Endothelial cell of umbilical vein (primary cell): Measurements from ENCODE around the gene AMBP. TPM values are rescaled to one million over a fixed set of nuclear protein-coding genes. Genes with fewer than 3 reads are reported as not detected.

ENCODE experiments used
- BruUV-seq: library from RNA; stranded (reverse); fragments of 400-500 nt; replicated peaks from 2 replicates; lab custom pipeline; 2021; lab: Mats Ljungman, UMichigan
- CTCF ChIA-PET: fragments of 300-600, 350-600 bp; sonication (Branson Sonifier 250); formaldehyde crosslinking; loops from one replicate; lab custom pipeline; 2021; ENCODE audit warnings: antibody characterized with exemption, inconsistent platforms; lab: Charles Lee
- POLR2A ChIA-PET: fragments of 300-600, 350-600 bp; sonication (Branson Sonifier 250); formaldehyde crosslinking; loops from one replicate; lab custom pipeline; 2021; ENCODE audit warnings: antibody characterized with exemption, inconsistent platforms; lab: Charles Lee
- DNase-seq: peaks from one replicate; pipeline ENCODE4 v3.0.0-alpha.2; 2011; ENCODE audit warnings: low read depth, low spot score
- FAIRE-seq: peaks from 2 replicates; lab custom pipeline; 2011; peaks lifted over from hg19 to GRCh38; lab: Jason Lieb, UNC
- H2AFZ ChIP-seq: 2 replicates; pipeline ENCODE4 v1.6.0; 2012; ENCODE audit warnings: low read depth, low read length, control low read depth, inconsistent platforms
- H3K27ac ChIP-seq: 2 replicates; pipeline ENCODE4 v1.5.1; 2011; ENCODE audit warnings: low read depth, mild to moderate bottlenecking, control low read depth, low read length, moderate library complexity; ENCODE audit not compliant: insufficient read depth
- H3K27me3 ChIP-seq, 2 experiments: 2 replicates each; pipeline versions ENCODE4 v1.6.0 to v1.6.1; 2011; ENCODE audit warnings: low read length in 2 of 2, mixed read lengths in 1 of 2; ENCODE audit not compliant: control insufficient read depth in 2 of 2, insufficient read depth in 2 of 2
- H3K36me3 ChIP-seq, 2 experiments: 2 replicates in 1 of 2; 3 replicates in 1 of 2; pipeline ENCODE4 v1.5.1; 2011; ENCODE audit warnings: low read length in 2 of 2, mild to moderate bottlenecking in 1 of 2, moderate library complexity in 1 of 2; ENCODE audit not compliant: control insufficient read depth in 2 of 2, insufficient read depth in 2 of 2; ENCODE audit errors: extremely low read depth in 1 of 2
- H3K4me1 ChIP-seq: 3 replicates; pipeline ENCODE4 v1.5.1; 2011; ENCODE audit warnings: mild to moderate bottlenecking, low read length; ENCODE audit not compliant: control insufficient read depth, insufficient read depth; ENCODE audit errors: extremely low read depth
- H3K4me2 ChIP-seq: 2 replicates; pipeline ENCODE4 v1.6.1; 2011; ENCODE audit warnings: low read length, control low read depth, mixed read lengths; ENCODE audit not compliant: insufficient read depth
- H3K4me3 ChIP-seq, 3 experiments: fragments of 200-600 bp in 1 of 3; sonication (generic), shearing (Covaris generic) in 1 of 3; replicated peaks in 1 of 3; 2 replicates each; pipeline ENCODE4 v1.5.1; 2011 to 2016; ENCODE audit warnings: control low read depth in 3 of 3, low read length in 3 of 3, mild to moderate bottlenecking in 2 of 3, inconsistent platforms in 1 of 3, low read depth in 1 of 3, moderate library complexity in 1 of 3; ENCODE audit not compliant: insufficient read depth in 1 of 3
- H3K79me2 ChIP-seq: 2 replicates; pipeline ENCODE4 v1.6.0; 2012; ENCODE audit warnings: low read length, inconsistent platforms; ENCODE audit not compliant: control insufficient read depth, insufficient read depth
- H3K9ac ChIP-seq: replicated peaks from 2 replicates; pipeline ENCODE3; 2011; ENCODE audit warnings: low read length, control low read depth; ENCODE audit not compliant: insufficient read depth; ENCODE audit errors: extremely low read depth
- H3K9me1 ChIP-seq: replicated peaks from 3 replicates; pipeline ENCODE4 v1.6.0; 2011; ENCODE audit warnings: mild to moderate bottlenecking, low read length; ENCODE audit not compliant: control insufficient read depth, insufficient read depth; ENCODE audit errors: extremely low read depth
- H3K9me3 ChIP-seq: replicated peaks from 2 replicates; pipeline ENCODE4 v1.5.1; 2012; ENCODE audit warnings: low read length, inconsistent platforms; ENCODE audit not compliant: control insufficient read depth, insufficient read depth
- H4K20me1 ChIP-seq: replicated peaks from 2 replicates; pipeline ENCODE3; 2011; ENCODE audit warnings: mild to moderate bottlenecking, low read length; ENCODE audit not compliant: control insufficient read depth, insufficient read depth; ENCODE audit errors: extremely low read depth
- CTCF ChIP-seq, 2 donors: IDR thresholded peaks; 1 replicate in 1 of 2; 2 replicates in 1 of 2; pipeline ENCODE4 v1.5.1; 2011; ENCODE audit warnings: low read length in 2 of 2, mild to moderate bottlenecking in 2 of 2, moderate library complexity in 2 of 2, control low read depth in 1 of 2, inconsistent platforms in 1 of 2, low read depth in 1 of 2; ENCODE audit not compliant: insufficient read depth in 1 of 2; ENCODE audit errors: extremely low read depth in 1 of 2
- EZH2 ChIP-seq: IDR thresholded peaks from 2 replicates; pipeline ENCODE4 v1.6.1; 2012; ENCODE audit warnings: borderline replicate concordance, low read depth, mild to moderate bottlenecking, moderate library complexity, low read length, inconsistent platforms; ENCODE audit not compliant: severe bottlenecking
- FOS ChIP-seq: IDR thresholded peaks from 2 replicates; pipeline ENCODE4 v1.6.1; 2011; ENCODE audit warnings: mild to moderate bottlenecking, low read length, moderate library complexity, borderline replicate concordance; ENCODE audit not compliant: insufficient read depth
- GATA2 ChIP-seq: IDR thresholded peaks from 2 replicates; pipeline ENCODE4 v1.7.0; 2011; ENCODE audit warnings: low read depth, mild to moderate bottlenecking, moderate library complexity, mixed read lengths, low read length; ENCODE audit not compliant: insufficient read length, insufficient read depth
- JUN ChIP-seq: IDR thresholded peaks from 2 replicates; pipeline ENCODE4 v1.6.1; 2011; ENCODE audit warnings: borderline replicate concordance, low read depth; ENCODE audit not compliant: insufficient read length, insufficient read depth
- MAX ChIP-seq: IDR thresholded peaks from 2 replicates; pipeline ENCODE4 v1.6.1; 2011; ENCODE audit not compliant: insufficient read depth, insufficient read length
- MYC ChIP-seq: IDR thresholded peaks from one replicate; pipeline ENCODE4 v1.6.1; 2011; ENCODE audit warnings: mild to moderate bottlenecking, low read depth, low read length
- POLR2A ChIP-seq: IDR thresholded peaks from 2 replicates; pipeline ENCODE4 v1.6.1; 2012; ENCODE audit warnings: low read depth, mild to moderate bottlenecking, control low read depth, low read length
- POLR2AphosphoS5 ChIP-seq: IDR thresholded peaks from 2 replicates; pipeline ENCODE4 v1.6.1; 2012; ENCODE audit warnings: low read depth, mild to moderate bottlenecking, control low read depth, low read length, moderate library complexity; ENCODE audit not compliant: insufficient read depth
- dilution Hi-C: fragments of 300-500 bp; cut with MboI; formaldehyde crosslinking; loops from one replicate; pipeline ENCODE4 v1.15.0; 2019; ENCODE audit warnings: low sequenced_read_pairs; ENCODE audit not compliant: extremely low pct_ligation_motif_present
- intact Hi-C: fragments of 100-400 bp; cut with micrococcal nuclease; formaldehyde crosslinking; loops from one replicate; pipeline ENCODE4 v1.10.0; 2022
- polyA plus RNA-seq, 4 experiments: library from polyadenylated mRNA; depleted of rRNA in 3 of 4; stranded (reverse) in 3 of 4; unstranded in 1 of 4; fragments of >200 nt; gene quantifications; 2 replicates each; pipeline versions ENCODE4 v1.2.1 to v1.2.3, GENCODE V29; 2011 to 2012; ENCODE audit warnings: missing spikeins in 1 of 4
- total RNA-seq: library from RNA; stranded (reverse); gene quantifications from 2 replicates; pipeline ENCODE4 v1.2.3, GENCODE V29; 2021

The AMBP gene
- total and polyA plus RNA-seq, 2 donors (not counting 3 experiments of a cell fraction or from before 2014, with no cell fraction given) = not detected

- no peak overlapping the region for H3K9ac ChIP-seq
- H3K9me3 ChIP-seq = no peaks in the 10 kb centered on the region
- dilution Hi-C loops (no loop called here), intact Hi-C loops (no loop called here)
- H3K27ac ChIP-seq = no peak overlapping the region
- no TSS peak for BruUV-seq
- H2AFZ ChIP-seq = no peak overlapping the region
- ChIA-PET POLR2A (interaction anchor here (0.5 kb wide), 1 partner anchor 747 kb away, joined by 3 read pairs; no protein-coding TSS in a partner anchor), CTCF (interaction anchor here (1.0 to 1.2 kb wide), 3 partner anchors 14 to 169 kb away, joined by 3 to 10 read pairs (median 3); no protein-coding TSS in a partner anchor)
- H3K4me3 ChIP-seq = no peak overlapping the region
- FAIRE-seq = no peak
- no peak for DNase-seq
- no peak overlapping the region for H3K4me2 ChIP-seq
- H3K4me1 ChIP-seq = no peaks in the 10 kb centered on the region
- TF ChIP-seq MYC = no peak
- TF ChIP-seq EZH2 = no peak
- TF ChIP-seq POLR2A = no peak
- TF ChIP-seq MAX = no peak
- TF ChIP-seq POLR2AphosphoS5 = no peak
- TF ChIP-seq JUN = no peak
- no peak for TF ChIP-seq GATA2
- no peak for TF ChIP-seq FOS
- no peak for TF ChIP-seq CTCF (IDR thresholded peaks at IDR 0.05; ENCODE audit: extremely low read depth in 1 of 2, insufficient read depth in 1 of 2, low read depth in 1 of 2, low read length in 2 of 2)
- no peaks in the 10 kb centered on the region for H3K36me3 ChIP-seq
- no peaks in the 10 kb centered on the region for H3K9me1 ChIP-seq
- no peaks in the 10 kb centered on the region for H4K20me1 ChIP-seq
- no peaks in the 10 kb centered on the region for H3K79me2 ChIP-seq
- peaks cover 18 to 31% of the 10 kb centered on the region in 2 experiments for H3K27me3 ChIP-seq
These were observed 43.4 kb upstream of the AMBP start for GRCh38 chr9:114121227-114122135.
